H1 (cell line): ENCODE data around the gene SMARCA2. TPM values are rescaled to one million over a fixed set of nuclear protein-coding genes. Genes with fewer than 3 reads are reported as not detected.

Experiments used
- polyA plus RNA-seq, 7 experiments: library from polyadenylated mRNA; depleted of rRNA in 3 of 7; stranded (reverse) in 5 of 7; unstranded in 2 of 7; fragments of >200 nt in 5 of 7; fragments of 200-250 nt in 2 of 7; gene quantifications; 1 replicate in 5 of 7; 2 replicates in 1 of 7; 4 replicates in 1 of 7; pipeline versions ENCODE4 v1.2.1 to v1.2.3, GENCODE V29; 2011 to 2013; ENCODE audit warnings: missing spikeins in 2 of 7, mixed read lengths in 2 of 7
- total RNA-seq: library from RNA; stranded (reverse); fragmentation: NEBNext Ultra II Directional; extraction: Animal tissue kit (Norgen Biotek cat#: 25700); gene quantifications from 2 replicates; pipeline ENCODE4 v1.2.1, GENCODE V29; 2021
- TF ChIP-seq, protein P1 (sequence below), 3 experiments: IDR thresholded peaks; 1 replicate in 2 of 3; 2 replicates in 1 of 3; pipeline versions ENCODE4 v1.5.1 to v1.6.1; 2011; ENCODE audit warnings: low read length in 3 of 3, mild to moderate bottlenecking in 3 of 3, inconsistent platforms in 2 of 3, low read depth in 1 of 3, moderate library complexity in 1 of 3; ENCODE audit not compliant: insufficient read depth in 1 of 3; ENCODE audit errors: control extremely low read depth in 1 of 3

SMARCA2 gene
- total and polyA plus RNA-seq, 2 of the 8 experiments (the other 6 are each of a cell fraction or from before 2014, with no cell fraction given), result 6.3 to 21.7 TPM

DNA sequence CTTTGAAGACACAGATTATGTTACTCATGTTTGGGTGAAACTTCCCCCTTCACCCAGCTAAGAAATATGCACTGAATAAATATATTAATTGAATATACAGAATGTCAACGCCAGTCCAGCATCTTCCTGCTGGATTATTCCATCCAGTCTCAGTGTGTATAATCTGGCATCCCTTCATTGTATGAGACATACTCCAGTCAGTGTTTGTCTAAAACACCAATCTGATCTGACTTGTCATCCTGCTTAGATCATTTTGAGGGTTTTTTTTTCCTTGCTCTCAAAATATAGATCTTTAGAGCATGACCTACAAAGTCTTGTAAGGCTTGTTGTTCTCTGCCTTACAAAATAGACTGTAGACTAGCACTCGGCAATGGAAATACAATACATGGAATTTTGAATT lies 195.1 kb downstream of the SMARCA2 start (continued):
- TF ChIP-seq, protein P1, sequence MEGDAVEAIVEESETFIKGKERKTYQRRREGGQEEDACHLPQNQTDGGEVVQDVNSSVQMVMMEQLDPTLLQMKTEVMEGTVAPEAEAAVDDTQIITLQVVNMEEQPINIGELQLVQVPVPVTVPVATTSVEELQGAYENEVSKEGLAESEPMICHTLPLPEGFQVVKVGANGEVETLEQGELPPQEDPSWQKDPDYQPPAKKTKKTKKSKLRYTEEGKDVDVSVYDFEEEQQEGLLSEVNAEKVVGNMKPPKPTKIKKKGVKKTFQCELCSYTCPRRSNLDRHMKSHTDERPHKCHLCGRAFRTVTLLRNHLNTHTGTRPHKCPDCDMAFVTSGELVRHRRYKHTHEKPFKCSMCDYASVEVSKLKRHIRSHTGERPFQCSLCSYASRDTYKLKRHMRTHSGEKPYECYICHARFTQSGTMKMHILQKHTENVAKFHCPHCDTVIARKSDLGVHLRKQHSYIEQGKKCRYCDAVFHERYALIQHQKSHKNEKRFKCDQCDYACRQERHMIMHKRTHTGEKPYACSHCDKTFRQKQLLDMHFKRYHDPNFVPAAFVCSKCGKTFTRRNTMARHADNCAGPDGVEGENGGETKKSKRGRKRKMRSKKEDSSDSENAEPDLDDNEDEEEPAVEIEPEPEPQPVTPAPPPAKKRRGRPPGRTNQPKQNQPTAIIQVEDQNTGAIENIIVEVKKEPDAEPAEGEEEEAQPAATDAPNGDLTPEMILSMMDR (IDR thresholded peaks at IDR 0.05; ENCODE audit: control extremely low read depth in 1 of 3, insufficient read depth in 1 of 3, low read depth in 1 of 3, low read length in 3 of 3), result no peak
- TF ChIP-seq, all 59 proteins: peak for 0
